ENCODE data around the gene IL10RB.

The IL10RB gene

GRCh38 chr21:33339918-33340317 is 73.8 kb downstream of the IL10RB start:
- no peak for DNase-seq

GRCh38 chr21:33345751-33346238 is 79.6 kb downstream of the IL10RB start:
- DNase-seq, result no peak

All from activated T-cell treated with anti-CD3 and anti-CD28 coated beads for 4 hours (primary cell).